Left renal cortex interstitium (tissue), 4 donors: ENCODE data around the gene TECTA. TPM values are rescaled to one million over a fixed set of nuclear protein-coding genes. Genes with fewer than 3 reads are reported as not detected.
"Not testable (repeated sequence)": the region's sequence is repeated elsewhere in the genome, so short reads cannot be mapped to it uniquely, and the experiment has no call there.

Experiments
- DNase-seq, 4 donors: peaks; one replicate each; pipeline ENCODE4 v3.0.0-alpha.2; 2013; ENCODE audit warnings: low read depth in 4 of 4, low spot score in 2 of 4, missing footprints in 1 of 4
- polyA plus RNA-seq, 4 donors: library from polyadenylated mRNA; unstranded; fragments of 120-200 nt; gene quantifications; one replicate each; pipeline ENCODE4 v1.2.1, GENCODE V29; 2013; ENCODE audit not compliant: insufficient read length in 4 of 4

TECTA gene
- polyA plus RNA-seq, 4 donors = 1.7 to 3.3 (median 2.2) TPM

GRCh38 chr11:121226415-121227263 is 125.6 kb downstream of the TECTA start:
- DNase-seq = no peak

DNA sequence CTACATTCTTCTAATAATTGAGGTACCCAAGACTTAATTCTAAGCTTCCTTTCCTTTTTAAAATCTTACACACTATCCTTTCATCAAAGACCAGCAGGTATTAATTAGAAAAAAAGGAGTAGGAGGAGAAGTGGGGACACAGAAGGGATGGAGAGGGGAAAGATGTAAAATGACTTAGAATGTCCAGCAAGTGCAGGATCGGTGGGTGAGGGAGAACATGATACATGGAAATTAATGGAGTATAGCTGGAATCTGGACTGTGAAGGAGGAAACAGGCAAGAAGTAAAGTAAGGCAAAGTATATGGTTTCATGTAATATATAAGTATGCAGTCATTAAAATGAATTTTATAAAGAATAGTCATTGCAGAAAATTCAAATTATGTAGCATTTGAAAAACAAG is 127.8 kb downstream of the TECTA start:
- no peak for DNase-seq

- DNase-seq = no peak
Observed at GRCh38 chr11:121229495-121230215, 128.6 kb downstream of the TECTA start.

- DNase-seq = no peak
Observed at GRCh38 chr11:121231576-121232278, 130.7 kb downstream of the TECTA start.

- DNase-seq = no peak
Observed at GRCh38 chr11:121235057-121235456, 134.0 kb downstream of the TECTA start.

DNA sequence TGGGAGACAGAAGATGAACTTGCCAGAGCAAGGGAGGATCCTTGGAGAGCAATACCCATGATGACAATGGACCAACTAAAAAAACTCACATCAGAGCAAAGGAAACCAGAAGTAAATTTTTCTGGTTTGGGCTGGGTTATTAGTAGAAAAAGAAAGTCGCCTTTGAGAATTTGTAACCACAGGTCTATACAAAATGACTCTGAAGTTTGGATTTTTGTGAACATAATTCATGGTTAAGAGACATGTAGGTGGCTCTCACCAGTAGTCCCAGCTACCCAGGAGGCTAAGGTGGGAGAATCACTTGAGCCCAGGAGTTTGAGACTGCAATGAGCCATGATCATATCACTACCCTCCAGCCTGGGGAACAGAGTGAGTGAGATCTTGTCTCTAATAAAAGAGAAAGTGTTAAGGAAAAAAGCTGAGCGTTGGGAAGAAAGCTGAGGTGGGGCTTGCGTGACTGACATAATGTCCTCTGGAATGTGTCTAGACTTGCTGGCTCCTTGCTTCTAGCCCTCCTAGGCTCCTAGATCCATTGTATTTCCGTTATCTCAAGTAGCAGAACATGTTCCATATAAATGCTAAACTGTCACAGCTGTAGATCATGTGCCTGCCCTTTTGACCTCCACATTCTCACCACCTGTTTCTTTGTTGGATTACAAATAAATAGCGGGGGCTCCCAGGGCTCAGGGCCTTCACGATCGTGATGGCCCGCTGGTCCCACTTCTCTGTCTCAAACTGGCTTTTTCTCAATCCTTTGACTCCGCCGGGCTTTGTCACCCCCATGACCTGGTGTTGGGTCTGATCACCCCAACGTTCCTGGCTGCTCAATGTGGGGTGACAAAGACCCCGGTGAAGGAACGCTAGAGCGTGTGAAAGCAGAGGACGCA is 135.3 kb downstream of the TECTA start:
- DNase-seq = no peak

GRCh38 chr11:121237247-121237646 is 136.2 kb downstream of the TECTA start:
- DNase-seq = not testable (repeated sequence)

- DNase-seq = no peak
Observed at GRCh38 chr11:121237686-121238658, 136.9 kb downstream of the TECTA start.

GRCh38 chr11:121238956-121239355 is 137.9 kb downstream of the TECTA start:
- DNase-seq = no peak

DNA sequence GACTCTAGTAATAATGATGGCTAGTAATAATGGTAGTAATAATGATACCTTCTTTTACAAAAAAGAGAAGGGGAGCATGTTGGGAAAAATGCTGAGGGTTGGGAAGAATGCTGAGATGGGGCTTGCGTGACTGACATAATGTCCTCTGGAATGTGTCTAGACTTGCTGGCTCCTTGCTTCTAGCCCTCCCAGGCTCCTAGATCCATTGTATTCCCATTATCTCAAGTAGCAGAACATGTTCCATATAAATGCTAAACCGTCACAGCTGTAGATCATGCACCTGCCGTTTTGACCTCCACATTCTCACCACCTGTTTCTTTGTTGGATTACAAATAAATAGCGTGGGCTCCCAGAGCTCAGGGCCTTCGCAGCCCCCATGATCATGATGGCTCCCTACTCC is 139.0 kb downstream of the TECTA start:
- DNase-seq = not testable (repeated sequence)

DNA sequence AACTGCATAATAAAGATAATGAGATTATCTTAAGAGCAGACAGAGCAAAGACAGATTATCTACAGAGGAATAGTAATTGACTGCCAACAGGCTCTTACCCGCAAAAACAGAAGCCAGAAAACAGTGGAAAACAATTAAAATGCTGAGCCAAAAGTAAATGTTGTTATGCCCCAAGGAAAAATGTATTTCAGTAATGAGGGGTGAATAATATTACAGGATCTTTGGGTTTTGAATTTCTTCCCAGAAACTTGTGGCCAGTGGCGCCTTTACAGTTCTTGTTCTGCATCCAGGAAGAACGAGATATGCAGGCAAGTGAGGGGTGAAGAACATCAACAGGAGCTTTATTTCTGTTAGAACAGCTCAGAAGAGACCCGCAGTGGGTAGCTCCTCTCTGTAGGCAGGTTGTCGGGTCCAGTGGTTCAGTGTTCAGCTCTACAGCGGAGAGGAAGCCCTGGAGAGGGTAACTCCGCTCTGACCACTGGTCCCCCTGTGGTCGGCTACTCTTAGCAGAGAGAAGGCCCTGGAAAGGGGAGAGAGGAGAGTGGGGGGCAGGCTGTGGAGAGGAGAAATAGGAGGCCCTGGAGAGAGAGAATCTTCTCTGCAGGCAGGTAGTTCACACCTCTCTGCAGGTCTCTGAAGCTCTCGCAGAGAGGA is 139.7 kb downstream of the TECTA start:
- no peak for DNase-seq

Other genes with a start within 250 kb of the TECTA start
- gene TBCEL, start 77.1 kb upstream of the TECTA start, polyA plus RNA-seq = 10 to 100 TPM; 22.2 to 26.3 (median 23.3) TPM
- gene SC5D, start 191.5 kb downstream of the TECTA start, polyA plus RNA-seq = 10 to 100 TPM; 56.5 to 67.3 (median 60.9) TPM